ENCODE measurements around the gene BTBD9. TPM values are rescaled to one million over a fixed set of nuclear protein-coding genes. Genes with fewer than 3 reads are reported as not detected.
A peak's percentile ranks its signal among the peaks of the same experiment; 100 is the strongest.

BTBD9 gene
- total RNA-seq, 1 experiment from 2014 or later: 8.9 TPM

- H3K4me1 Mint-ChIP-seq: peaks cover 46 to 49% of the 10 kb centered on the region in 2 experiments
Measured at GRCh38 chr6:38188677-38189335, 450.9 kb downstream of the BTBD9 start.

More at GRCh38 chr6:38188677-38189335, 450.9 kb downstream of the BTBD9 start:
- H3K27ac ChIP-seq (ENCODE audit: insufficient read length, low read depth, low read length): no peak overlapping the region
- H3K56ac ChIP-seq (ENCODE audit: insufficient read length, low read depth, low read length): no peak overlapping the region
- H3K79me1 ChIP-seq (ENCODE audit: insufficient read depth, low read depth, low read length, poor library complexity, severe bottlenecking): no peaks in the 10 kb centered on the region
- H3K23me2 ChIP-seq (ENCODE audit: insufficient read length, low read depth, low read length, poor library complexity, severe bottlenecking): no peaks in the 10 kb centered on the region
- Mint-ChIP-seq H3K9me3 (no peaks in the 10 kb centered on the region), H3K36me3 (ENCODE audit: insufficient read depth in 1 of 3, low read depth in 3 of 3) (no peaks in the 10 kb centered on the region), H3K27ac (peak overlapping the region in 2 of 3 experiments; percentile 24 to 73; a peak in 2 of 7 replicates), H3K4me3 (no peak overlapping the region), H3K27me3 (ENCODE audit: low read depth) (no peaks in the 10 kb centered on the region; the same call in 1 of the 2 replicates)
- no peak for TF ChIP-seq CTCF (conservative IDR thresholded peaks at IDR 0.05)
- no peak for DNase-seq
- H4K5ac ChIP-seq (ENCODE audit: insufficient read length, low read depth, low read length): no peak overlapping the region
- no peak overlapping the region for H2BK15ac ChIP-seq (ENCODE audit: low read depth, low read length)
- H3K18ac ChIP-seq (ENCODE audit: insufficient read length, low read depth, low read length): no peak overlapping the region
- no peaks in the 10 kb centered on the region for H3K27me3 ChIP-seq (ENCODE audit: insufficient read depth, low read length)
- H2BK5ac ChIP-seq (ENCODE audit: insufficient read length, low read length): no peak overlapping the region
- no peaks in the 10 kb centered on the region for H4K20me1 ChIP-seq (ENCODE audit: control insufficient read depth, insufficient read depth, insufficient read length)
- H2BK120ac ChIP-seq (ENCODE audit: low read depth, low read length, poor library complexity, severe bottlenecking): no peak overlapping the region
- WGBS (ENCODE audit: extremely low coverage, insufficient read length, low lambda C conversion rate): no CpG with 5 or more reads among the region's 14 CpGs
- no peak overlapping the region for H3K9ac ChIP-seq (ENCODE audit: extremely low read depth, insufficient read length, low read length)
- H3K9me3 ChIP-seq (ENCODE audit: control insufficient read depth, low read depth, low read length): no peaks in the 10 kb centered on the region
- H3K23ac ChIP-seq (ENCODE audit: insufficient read length, low read depth, low read length): no peak overlapping the region
- no peak overlapping the region for H2AFZ ChIP-seq (ENCODE audit: low read length)
- H2BK12ac ChIP-seq (ENCODE audit: insufficient read length, low read depth, low read length): no peak overlapping the region
- H3T11ph ChIP-seq (ENCODE audit: low read length): no peak overlapping the region
- H4K91ac ChIP-seq (ENCODE audit: insufficient read length, low read depth, low read length): no peak overlapping the region
- H3K14ac ChIP-seq (ENCODE audit: insufficient read depth, low read length): no peak overlapping the region
- no peak overlapping the region for H4K8ac ChIP-seq (replicated peaks; ENCODE audit: insufficient read length, low read depth, low read length)
- H3K4ac ChIP-seq (ENCODE audit: low read depth, low read length): no peak overlapping the region
- no peak overlapping the region for H3K4me2 ChIP-seq (ENCODE audit: insufficient read depth, insufficient read length, low read length)
- H3K79me2 ChIP-seq (ENCODE audit: insufficient read depth, low read length): no peaks in the 10 kb centered on the region
- H2BK20ac ChIP-seq (ENCODE audit: low read depth, low read length, poor library complexity, severe bottlenecking): no peak overlapping the region
- peaks cover 11% of the 10 kb centered on the region; the same call in 1 of the 2 replicates for H3K4me1 ChIP-seq (ENCODE audit: insufficient read depth, low read length)
- H2AK5ac ChIP-seq (ENCODE audit: insufficient read length, low read length): no peak overlapping the region

Data from H9 (cell line).